Measurements from ENCODE around the gene SLAMF7.
"Not testable (repeated sequence)": the region's sequence is repeated elsewhere in the genome, so short reads cannot be mapped to it uniquely, and the experiment has no call there.

SLAMF7 gene

DNA sequence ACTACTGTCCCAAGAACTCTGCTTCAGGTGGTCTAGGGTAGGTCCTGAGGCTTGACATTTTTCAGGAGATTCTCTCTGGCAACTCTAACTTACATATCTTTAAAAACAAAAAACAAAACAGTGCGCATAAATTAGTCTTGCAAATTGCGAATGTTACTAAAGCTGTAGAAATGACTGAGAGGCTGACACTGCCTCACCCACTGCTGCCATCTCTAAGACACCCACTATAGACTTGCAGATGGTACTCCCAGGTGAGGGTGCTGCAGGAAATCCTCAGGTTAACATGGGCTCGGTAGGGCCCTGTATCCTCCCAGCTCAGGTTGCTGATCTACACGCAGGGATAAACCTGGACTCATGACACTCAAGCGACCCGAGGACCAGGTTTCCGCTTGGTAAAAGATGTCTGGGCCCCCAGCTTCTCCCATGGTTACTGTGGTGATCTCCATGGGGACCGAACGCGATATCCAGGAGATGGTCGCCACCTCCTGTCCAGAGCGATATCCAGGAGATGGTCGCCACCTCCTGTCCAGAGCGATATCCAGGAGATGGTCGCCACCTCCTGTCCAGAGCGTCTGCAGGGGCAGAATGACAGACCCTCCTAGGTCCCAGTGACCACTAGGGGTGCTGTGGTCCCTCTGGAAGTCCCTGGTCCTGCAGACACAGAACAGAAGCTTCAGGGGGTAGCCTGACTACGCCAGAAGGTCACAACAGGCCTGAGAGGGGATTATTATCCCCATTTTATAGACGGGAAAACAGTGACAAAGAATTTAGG, 40.8 kb downstream of the SLAMF7 start:
- H3K4me1 ChIP-seq (ENCODE audit: control insufficient read depth in 1 of 2, insufficient read depth in 2 of 2, low read length in 2 of 2) = peaks cover 0 to 8% of the 10 kb centered on the region in 2 donors
- H3K36me3 ChIP-seq (ENCODE audit: control insufficient read depth in 1 of 2, insufficient read depth in 2 of 2, low read length in 2 of 2) = no peaks in the 10 kb centered on the region
- no peaks in the 10 kb centered on the region for H3K9me3 ChIP-seq (ENCODE audit: control insufficient read depth in 1 of 2, low read length in 2 of 2)
- no peak overlapping the region for H3K4me3 ChIP-seq (ENCODE audit: low read depth in 1 of 2, low read length in 2 of 2)
- no peaks in the 10 kb centered on the region for H3K27me3 ChIP-seq (ENCODE audit: low read depth, low read length)
- H3K27ac ChIP-seq (ENCODE audit: low read length) = no peak overlapping the region

DNA sequence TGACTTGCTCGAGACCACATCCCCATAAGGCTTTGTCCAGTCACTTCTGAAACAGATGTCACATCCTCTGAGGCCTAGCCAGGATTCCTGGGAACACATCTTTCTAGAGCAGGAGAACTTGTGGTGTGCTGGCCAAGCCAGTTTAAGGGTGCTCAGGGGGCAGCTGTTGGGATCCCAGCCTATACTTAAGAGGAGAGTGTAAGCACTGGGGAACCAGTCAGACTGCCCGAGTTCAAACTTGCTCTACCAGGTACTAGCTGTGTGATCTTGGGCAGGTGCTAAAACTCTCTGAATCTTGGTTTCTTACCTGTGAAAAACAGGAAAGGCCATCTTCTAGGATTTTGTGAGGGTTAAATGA, 41.3 kb downstream of the SLAMF7 start:
- Histone ChIP-seq H3K9me3 (ENCODE audit: control insufficient read depth in 1 of 2, low read length in 2 of 2) (no peaks in the 10 kb centered on the region), H3K4me1 (ENCODE audit: control insufficient read depth in 1 of 2, insufficient read depth in 2 of 2, low read length in 2 of 2) (peaks cover 0 to 8% of the 10 kb centered on the region in 2 donors), H3K36me3 (ENCODE audit: control insufficient read depth in 1 of 2, insufficient read depth in 2 of 2, low read length in 2 of 2) (no peaks in the 10 kb centered on the region), H3K4me3 (ENCODE audit: low read depth in 1 of 2, low read length in 2 of 2) (no peak overlapping the region), H3K27ac (ENCODE audit: low read length) (no peak overlapping the region), H3K27me3 (ENCODE audit: low read depth, low read length) (no peaks in the 10 kb centered on the region)

- no peaks in the 10 kb centered on the region for H3K9me3 ChIP-seq (ENCODE audit: control insufficient read depth in 1 of 2, low read length in 2 of 2)
- no peaks in the 10 kb centered on the region for H3K36me3 ChIP-seq (ENCODE audit: control insufficient read depth in 1 of 2, insufficient read depth in 2 of 2, low read length in 2 of 2)
- H3K4me1 ChIP-seq (ENCODE audit: control insufficient read depth in 1 of 2, insufficient read depth in 2 of 2, low read length in 2 of 2) = peaks cover 0 to 8% of the 10 kb centered on the region in 2 donors
- H3K27ac ChIP-seq (ENCODE audit: low read length) = peak overlapping the region; percentile 83
- no peaks in the 10 kb centered on the region for H3K27me3 ChIP-seq (ENCODE audit: low read depth, low read length)
- no peak overlapping the region for H3K4me3 ChIP-seq (ENCODE audit: low read depth in 1 of 2, low read length in 2 of 2)
Observed at GRCh38 chr1:160781186-160781766, 42.2 kb downstream of the SLAMF7 start.

DNA sequence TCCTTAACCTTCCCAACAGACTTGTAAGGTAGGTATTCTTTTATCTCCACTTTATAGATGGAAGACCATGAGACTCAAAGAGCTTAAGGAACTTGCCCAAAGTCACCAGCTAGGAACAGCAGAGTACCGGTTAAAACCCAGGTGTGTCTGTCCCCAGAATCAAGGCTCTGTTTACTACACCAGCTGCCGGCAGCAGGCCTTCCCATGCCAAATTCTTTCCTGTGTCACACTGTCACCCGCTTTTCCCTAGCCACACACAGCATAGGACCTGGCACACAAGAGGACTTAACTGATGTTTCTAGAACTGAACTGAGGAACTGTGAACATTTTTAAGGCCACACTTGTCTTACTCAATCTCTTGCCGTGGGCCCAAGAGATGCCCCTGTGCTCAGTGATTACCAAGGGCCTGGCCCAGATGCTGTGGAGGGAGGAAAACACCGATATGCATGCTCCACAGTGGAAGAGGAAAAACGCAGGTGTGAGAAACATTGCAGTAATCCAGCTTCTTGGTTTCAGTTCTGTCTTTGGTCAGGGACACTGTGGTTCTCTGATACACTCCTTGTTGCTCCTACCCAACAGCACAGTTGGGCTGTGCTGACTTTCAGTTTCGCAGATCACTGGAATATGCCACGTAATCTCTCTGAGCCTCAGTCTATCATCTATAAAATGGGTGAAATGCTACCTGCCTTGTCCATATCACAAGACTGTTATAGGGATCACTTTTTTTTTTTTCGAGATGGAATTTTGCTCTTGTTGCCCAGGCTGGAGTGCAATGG, 43.1 kb downstream of the SLAMF7 start:
- no peak overlapping the region for H3K4me3 ChIP-seq (ENCODE audit: low read depth in 1 of 2, low read length in 2 of 2)
- H3K27me3 ChIP-seq (ENCODE audit: low read depth, low read length) = no peaks in the 10 kb centered on the region
- no peaks in the 10 kb centered on the region for H3K9me3 ChIP-seq (ENCODE audit: control insufficient read depth in 1 of 2, low read length in 2 of 2)
- H3K36me3 ChIP-seq (ENCODE audit: control insufficient read depth in 1 of 2, insufficient read depth in 2 of 2, low read length in 2 of 2) = no peaks in the 10 kb centered on the region
- H3K27ac ChIP-seq (ENCODE audit: low read length) = peak overlapping the region; percentile 83
- H3K4me1 ChIP-seq (ENCODE audit: control insufficient read depth in 1 of 2, insufficient read depth in 2 of 2, low read length in 2 of 2) = peaks cover 0 to 8% of the 10 kb centered on the region in 2 donors

- not testable (repeated sequence) for H3K27me3 ChIP-seq (ENCODE audit: low read depth, low read length); H3K9me3 ChIP-seq (ENCODE audit: control insufficient read depth in 1 of 2, low read length in 2 of 2); H3K36me3 ChIP-seq (ENCODE audit: control insufficient read depth in 1 of 2, insufficient read depth in 2 of 2, low read length in 2 of 2); H3K4me3 ChIP-seq (ENCODE audit: low read depth in 1 of 2, low read length in 2 of 2); H3K27ac ChIP-seq (ENCODE audit: low read length); H3K4me1 ChIP-seq (ENCODE audit: control insufficient read depth in 1 of 2, insufficient read depth in 2 of 2, low read length in 2 of 2)
Observed at GRCh38 chr1:160782988-160783765, 44.1 kb downstream of the SLAMF7 start.

DNA sequence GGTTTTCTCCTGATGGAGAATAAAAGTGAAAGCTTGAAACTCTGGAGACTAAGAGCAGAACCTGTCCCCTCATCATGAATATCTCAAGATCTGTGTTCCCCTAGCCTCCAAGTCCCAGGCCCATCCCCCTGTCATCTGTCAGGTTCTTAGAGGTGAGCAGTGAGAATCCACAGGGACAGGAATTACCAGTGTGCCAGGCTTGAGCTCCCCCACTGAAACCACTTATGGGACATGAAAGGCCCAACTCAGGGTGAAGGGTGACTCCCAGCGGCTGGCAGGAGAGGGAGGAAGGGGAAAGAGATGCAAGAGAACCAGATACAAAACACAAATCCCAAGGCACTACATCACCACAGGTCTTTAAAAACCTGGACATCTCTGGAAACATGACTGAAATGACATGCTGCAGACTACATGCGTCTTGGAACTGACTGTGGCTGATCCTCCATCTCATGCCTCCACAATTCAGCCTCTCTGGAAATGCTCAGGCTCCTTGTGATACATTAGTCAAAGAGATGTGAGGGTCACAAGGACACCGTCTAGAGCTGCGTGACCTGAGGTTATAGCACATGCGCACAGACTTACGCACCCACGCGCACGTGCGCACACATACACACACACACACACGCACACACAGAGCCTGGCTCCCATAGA, 50.1 kb downstream of the SLAMF7 start:
- no peak overlapping the region for H3K4me3 ChIP-seq (ENCODE audit: low read depth in 1 of 2, low read length in 2 of 2)
- peaks cover 0 to 2% of the 10 kb centered on the region in 2 donors for H3K9me3 ChIP-seq (ENCODE audit: control insufficient read depth in 1 of 2, low read length in 2 of 2)
- no peaks in the 10 kb centered on the region for H3K36me3 ChIP-seq (ENCODE audit: control insufficient read depth in 1 of 2, insufficient read depth in 2 of 2, low read length in 2 of 2)
- H3K27me3 ChIP-seq (ENCODE audit: low read depth, low read length) = no peaks in the 10 kb centered on the region
- H3K27ac ChIP-seq (ENCODE audit: low read length) = no peak overlapping the region
- no peaks in the 10 kb centered on the region for H3K4me1 ChIP-seq (ENCODE audit: control insufficient read depth in 1 of 2, insufficient read depth in 2 of 2, low read length in 2 of 2)

DNA sequence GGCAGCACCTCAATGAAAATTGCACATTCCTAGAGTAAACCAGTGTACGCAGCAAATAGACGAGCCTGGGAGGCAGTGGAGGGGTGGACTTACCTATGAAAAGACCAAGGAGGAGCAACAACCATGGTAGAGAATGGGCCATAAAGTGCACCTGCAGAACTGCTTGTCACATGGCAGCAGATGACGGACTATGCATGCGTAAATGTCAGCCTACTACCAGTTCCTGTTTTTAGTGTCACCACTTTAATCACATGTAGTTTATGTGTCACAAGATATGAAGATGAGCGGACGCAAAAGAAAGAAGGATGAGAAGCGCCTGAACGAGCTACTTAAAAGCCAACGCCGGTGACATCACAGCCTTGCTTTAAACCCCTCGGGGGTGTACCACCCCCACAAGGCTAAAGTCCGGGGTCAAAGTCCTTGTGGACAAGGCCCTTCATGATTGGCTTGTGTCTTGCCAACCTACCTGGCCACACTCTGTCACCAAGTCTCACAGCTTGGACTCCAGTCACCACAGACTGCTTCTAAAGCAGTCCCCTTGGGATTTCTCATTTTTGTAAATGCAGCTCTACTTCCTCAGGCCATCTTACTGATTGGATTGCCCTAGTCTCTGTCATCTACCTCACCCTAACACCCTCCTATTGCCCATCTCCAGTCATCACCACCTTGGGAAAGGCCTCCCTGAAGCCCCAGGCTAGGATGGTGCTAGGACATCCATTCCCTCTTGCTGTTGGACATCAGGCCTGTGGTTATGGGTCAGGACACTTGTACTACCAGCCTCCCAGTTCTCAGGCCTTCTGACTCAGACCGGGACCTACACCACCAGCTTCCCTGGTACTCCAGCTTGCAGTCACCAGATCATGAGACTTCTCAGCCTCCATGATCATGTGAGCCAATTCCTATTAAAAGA, 50.9 kb downstream of the SLAMF7 start:
- no peak overlapping the region for H3K4me3 ChIP-seq (ENCODE audit: low read depth in 1 of 2, low read length in 2 of 2)
- H3K36me3 ChIP-seq (ENCODE audit: control insufficient read depth in 1 of 2, insufficient read depth in 2 of 2, low read length in 2 of 2) = no peaks in the 10 kb centered on the region
- peaks cover 0 to 4% of the 10 kb centered on the region in 2 donors for H3K9me3 ChIP-seq (ENCODE audit: control insufficient read depth in 1 of 2, low read length in 2 of 2)
- H3K27me3 ChIP-seq (ENCODE audit: low read depth, low read length) = no peaks in the 10 kb centered on the region
- no peaks in the 10 kb centered on the region for H3K4me1 ChIP-seq (ENCODE audit: control insufficient read depth in 1 of 2, insufficient read depth in 2 of 2, low read length in 2 of 2)
- no peak overlapping the region for H3K27ac ChIP-seq (ENCODE audit: low read length)

DNA sequence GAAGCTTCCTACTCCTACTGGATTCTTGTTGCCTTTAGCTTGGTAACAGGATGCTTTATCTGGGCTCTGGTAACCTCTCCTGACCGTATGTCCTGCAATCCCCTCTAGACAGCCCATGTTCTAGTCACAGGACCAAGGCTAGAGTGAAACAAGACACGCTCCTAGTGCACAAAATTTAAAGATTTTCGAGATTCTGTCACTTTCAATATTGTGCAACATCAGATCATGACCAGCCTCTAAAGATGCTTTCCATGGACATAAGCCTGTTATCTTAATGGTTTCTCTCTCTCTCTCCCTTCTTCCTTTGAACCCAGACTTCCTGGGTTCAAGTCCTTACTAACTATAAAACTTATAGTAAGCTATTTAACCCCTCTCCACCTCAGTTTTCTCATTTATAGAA, 55.3 kb downstream of the SLAMF7 start:
- H3K9me3 ChIP-seq (ENCODE audit: control insufficient read depth in 1 of 2, low read length in 2 of 2) = peaks cover 0 to 9% of the 10 kb centered on the region in 2 donors
- H3K4me3 ChIP-seq (ENCODE audit: low read depth in 1 of 2, low read length in 2 of 2) = no peak overlapping the region
- H3K36me3 ChIP-seq (ENCODE audit: control insufficient read depth in 1 of 2, insufficient read depth in 2 of 2, low read length in 2 of 2) = no peaks in the 10 kb centered on the region
- no peak overlapping the region for H3K27ac ChIP-seq (ENCODE audit: low read length)
- H3K4me1 ChIP-seq (ENCODE audit: control insufficient read depth in 1 of 2, insufficient read depth in 2 of 2, low read length in 2 of 2) = no peaks in the 10 kb centered on the region
- no peaks in the 10 kb centered on the region for H3K27me3 ChIP-seq (ENCODE audit: low read depth, low read length)

- Histone ChIP-seq H3K9me3 (ENCODE audit: control insufficient read depth in 1 of 2, low read length in 2 of 2) (peaks cover 0 to 7% of the 10 kb centered on the region in 2 donors), H3K27me3 (ENCODE audit: low read depth, low read length) (no peaks in the 10 kb centered on the region), H3K27ac (ENCODE audit: low read length) (no peak within 1 kb of the TSS), H3K36me3 (ENCODE audit: control insufficient read depth in 1 of 2, insufficient read depth in 2 of 2, low read length in 2 of 2) (no peaks in the 10 kb centered on the region), H3K4me3 (ENCODE audit: low read depth in 1 of 2, low read length in 2 of 2) (no peak within 1 kb of the TSS), H3K4me1 (ENCODE audit: control insufficient read depth in 1 of 2, insufficient read depth in 2 of 2, low read length in 2 of 2) (no peaks in the 10 kb centered on the region)
Observed at GRCh38 chr1:160795951-160796383, 56.9 kb downstream of the SLAMF7 start, which contains the start of gene LY9. TSS of gene LY9 (plus strand) at chr1:160796174. CDS start at chr1:160796188, 14 bp downstream.

GRCh38 chr1:160797271-160797709, 58.2 kb downstream of the SLAMF7 start:
- Histone ChIP-seq H3K36me3 (ENCODE audit: control insufficient read depth in 1 of 2, insufficient read depth in 2 of 2, low read length in 2 of 2) (no peaks in the 10 kb centered on the region), H3K27me3 (ENCODE audit: low read depth, low read length) (no peaks in the 10 kb centered on the region), H3K27ac (ENCODE audit: low read length) (no peak overlapping the region), H3K9me3 (ENCODE audit: control insufficient read depth in 1 of 2, low read length in 2 of 2) (peaks cover 0 to 7% of the 10 kb centered on the region in 2 donors), H3K4me1 (ENCODE audit: control insufficient read depth in 1 of 2, insufficient read depth in 2 of 2, low read length in 2 of 2) (no peaks in the 10 kb centered on the region), H3K4me3 (ENCODE audit: low read depth in 1 of 2, low read length in 2 of 2) (no peak overlapping the region)

Data from muscle layer of duodenum (tissue), 2 donors.